Spleen (tissue), 11 donors: ENCODE results near the gene TOP2B. TPM values are rescaled to one million over a fixed set of nuclear protein-coding genes. Genes with fewer than 3 reads are reported as not detected.

Experiments
- DNase-seq: peaks from one replicate; pipeline ENCODE4 v3.0.0-alpha.2; 2020
- H3K27ac ChIP-seq, 8 donors: fragments of 200-600 bp; sonication (generic) in 7 of 8; 1 replicate in 4 of 8; 2 replicates in 4 of 8; pipeline versions ENCODE4 v1.5.0 to v1.8.0; 2016 to 2021; ENCODE audit warnings: inconsistent platforms in 4 of 8, mild to moderate bottlenecking in 4 of 8, moderate library complexity in 1 of 8
- H3K27me3 ChIP-seq, 7 donors: fragments of 200-600 bp; sonication (generic) in 6 of 7; replicated peaks in 1 of 7; 1 replicate in 4 of 7; 2 replicates in 3 of 7; pipeline versions ENCODE4 v1.5.0 to v1.8.0; 2016 to 2021; ENCODE audit warnings: inconsistent platforms in 3 of 7, mild to moderate bottlenecking in 1 of 7
- H3K36me3 ChIP-seq, 6 donors: fragments of 200-600 bp; sonication (generic) in 5 of 6; 1 replicate in 4 of 6; 2 replicates in 2 of 6; pipeline versions ENCODE4 v1.5.0 to v1.8.0; 2016 to 2021; ENCODE audit warnings: inconsistent platforms in 2 of 6
- H3K4me1 ChIP-seq, 6 donors: fragments of 200-600 bp; sonication (generic) in 5 of 6; 1 replicate in 3 of 6; 2 replicates in 3 of 6; pipeline versions ENCODE4 v1.5.0 to v1.8.0; 2016 to 2021; ENCODE audit warnings: inconsistent platforms in 3 of 6
- H3K4me3 ChIP-seq, 8 donors: fragments of 200-600 bp; sonication (generic) in 7 of 8; 1 replicate in 4 of 8; 2 replicates in 4 of 8; pipeline versions ENCODE4 v1.5.0 to v1.8.0; 2016 to 2021; ENCODE audit warnings: inconsistent platforms in 4 of 8, mild to moderate bottlenecking in 4 of 8, moderate library complexity in 2 of 8
- H3K9me3 ChIP-seq, 8 donors: fragments of 200-600 bp; sonication (generic) in 7 of 8; 1 replicate in 4 of 8; 2 replicates in 4 of 8; pipeline versions ENCODE4 v1.5.0 to v1.8.0; 2016 to 2021; ENCODE audit warnings: inconsistent platforms in 4 of 8
- CTCF ChIP-seq, 11 experiments: fragments of 200-600 bp in 7 of 11; fragments of 450-650 bp in 4 of 11; sonication (generic) in 4 of 11; IDR thresholded peaks in 8 of 11; conservative IDR thresholded peaks in 3 of 11; 1 replicate in 7 of 11; 2 replicates in 4 of 11; pipeline versions ENCODE4 v1.4.0 to v1.8.0; 2016 to 2021; ENCODE audit warnings: antibody characterized with exemption in 11 of 11, inconsistent platforms in 4 of 11, mild to moderate bottlenecking in 1 of 11
- POLR2A ChIP-seq, 3 donors: fragments of 450-650 bp; IDR thresholded peaks; one replicate each; pipeline ENCODE4 v1.5.1; 2017; ENCODE audit warnings: antibody characterized with exemption in 3 of 3, mild to moderate bottlenecking in 1 of 3
- POLR2AphosphoS5 ChIP-seq, 3 donors: sonication (generic); formaldehyde crosslinking; IDR thresholded peaks; one replicate each; pipeline ENCODE4 v1.5.1; 2017; ENCODE audit warnings: antibody characterized with exemption in 3 of 3
- WGBS, 5 donors: extraction: QIAGEN DNeasy Blood & Tissue Kit in 3 of 5; methylation state at CpG; one replicate each; pipeline versions ENCODE4 v1.1.5 to v1.1.7; 2013 to 2018; 5-methylcytosine and 5-hydroxymethylcytosine counted together
- intact Hi-C: fragments of 100-400 bp; cut with DNase I; formaldehyde crosslinking; loops from one replicate; pipeline ENCODE4 v1.15.0; 2023; ENCODE audit warnings: low total_unique reads
- polyA plus RNA-seq, 3 donors: library from polyadenylated mRNA; stranded (reverse); fragments of 200-250 nt; gene quantifications; one replicate each; pipeline ENCODE4 v1.2.1, GENCODE V29; 2013
- total RNA-seq, 7 donors: library from RNA; depleted of rRNA in 3 of 7; stranded (reverse); fragments of >200 nt in 3 of 7; fragmentation: NEBNext Ultra II Directional in 4 of 7; extraction: Animal tissue kit (Norgen Biotek cat#: 25700) in 4 of 7; gene quantifications; one replicate each; pipeline versions ENCODE4 v1.1.0 to v1.2.1, GENCODE V29; 2016 to 2021
- donor health status: healthy with polysubstance abuse.
- donor health status: DM: no; HTN: no; CAD: no; lungs with moderate emphysema.
- donor health status: DM: no; HTN: no; CAD: no.
- donor health status: Bipolar disorder and iron deficiency.
- donor health status: healthy.
- donor health status: DM: no; HTN: no; CAD: no.
- donor health status: DM: yes; HTN: yes; CAD: no.

Gene TOP2B
- total and polyA plus RNA-seq, 10 donors, result 56.2 to 135 (median 118) TPM

GRCh38 chr3:25573386-25574171, 91.1 kb downstream of the TOP2B start:
- intact Hi-C loops, result no loop called here
- Histone ChIP-seq H3K27ac (peak overlapping the region in 4 of 8 donors; percentile 23 to 46 (median 43)), H3K27me3 (no peaks in the 10 kb centered on the region), H3K36me3 (no peaks in the 10 kb centered on the region), H3K9me3 (no peaks in the 10 kb centered on the region), H3K4me1 (no peaks in the 10 kb centered on the region), H3K4me3 (no peak overlapping the region)
- 71 to 86% (median 84%) methylated on average over 19 of the region's 19 CpGs for WGBS, 5 donors
- no peak for DNase-seq
- TF ChIP-seq POLR2AphosphoS5 (IDR thresholded peaks at IDR 0.05) (no peak), CTCF (IDR thresholded peaks at IDR 0.05 in 8 of 11, conservative IDR thresholded peaks at IDR 0.05 in 3 of 11) (no peak), POLR2A (IDR thresholded peaks at IDR 0.05) (no peak)

GRCh38 chr3:25572919-25573385, 91.8 kb downstream of the TOP2B start:
- TF ChIP-seq POLR2AphosphoS5 (IDR thresholded peaks at IDR 0.05) (no peak), POLR2A (IDR thresholded peaks at IDR 0.05) (no peak), CTCF (IDR thresholded peaks at IDR 0.05 in 8 of 11, conservative IDR thresholded peaks at IDR 0.05 in 3 of 11) (no peak)
- H3K4me3 ChIP-seq, result no peak overlapping the region
- H3K27ac ChIP-seq, result peak overlapping the region in 4 of 8 donors; percentile 23 to 46 (median 43)
- no peaks in the 10 kb centered on the region for H3K27me3 ChIP-seq
- intact Hi-C loops, result no loop called here
- H3K36me3 ChIP-seq, result no peaks in the 10 kb centered on the region
- DNase-seq, result no peak
- 73 to 86% (median 77%) methylated on average over 14 of the region's 14 CpGs for WGBS, 5 donors
- no peaks in the 10 kb centered on the region for H3K9me3 ChIP-seq
- no peaks in the 10 kb centered on the region for H3K4me1 ChIP-seq

- Histone ChIP-seq H3K27ac (no peak overlapping the region), H3K27me3 (no peaks in the 10 kb centered on the region), H3K9me3 (no peaks in the 10 kb centered on the region), H3K36me3 (no peaks in the 10 kb centered on the region), H3K4me1 (no peaks in the 10 kb centered on the region), H3K4me3 (no peak overlapping the region)
- intact Hi-C loops, result no loop called here
- DNase-seq, result no peak
- TF ChIP-seq POLR2A (IDR thresholded peaks at IDR 0.05) (no peak), CTCF (IDR thresholded peaks at IDR 0.05 in 8 of 11, conservative IDR thresholded peaks at IDR 0.05 in 3 of 11) (no peak), POLR2AphosphoS5 (IDR thresholded peaks at IDR 0.05) (no peak)
- 92 to 98% (median 95%) methylated on average over 3 of the region's 3 CpGs for WGBS, 5 donors
These were observed 92.4 kb downstream of the TOP2B start for GRCh38 chr3:25572336-25572735.

- Histone ChIP-seq H3K4me1 (no peaks in the 10 kb centered on the region), H3K27ac (no peak overlapping the region), H3K9me3 (no peaks in the 10 kb centered on the region), H3K4me3 (no peak overlapping the region), H3K36me3 (no peaks in the 10 kb centered on the region), H3K27me3 (no peaks in the 10 kb centered on the region)
- DNase-seq, result no peak
- 77 to 94% (median 87%) methylated on average over 5 to 6 of the region's 6 CpGs for WGBS, 5 donors
- TF ChIP-seq POLR2AphosphoS5 (IDR thresholded peaks at IDR 0.05) (no peak), POLR2A (IDR thresholded peaks at IDR 0.05) (no peak), CTCF (IDR thresholded peaks at IDR 0.05 in 8 of 11, conservative IDR thresholded peaks at IDR 0.05 in 3 of 11) (no peak)
- intact Hi-C loops, result no loop called here
These were observed 93.4 kb downstream of the TOP2B start for GRCh38 chr3:25571285-25571684.
